BLaER1 treated with 17β-estradiol and CSF1 and Interleukin-3, amounts not matched to agents 10 nM and 100 nM (cell line): Measurements from ENCODE around the gene SLC19A2.
A peak's percentile ranks its signal among the peaks of the same experiment; 100 is the strongest.

Source experiments
- H3K27ac ChIP-seq, 11 experiments: shearing (Covaris generic); formaldehyde crosslinking; 2 replicates each; pipeline ENCODE4 v1.8.1; 2022
- H3K27me3 ChIP-seq, 11 experiments: shearing (Covaris generic); formaldehyde crosslinking; 2 replicates each; pipeline ENCODE4 v1.8.1; 2022
- H3K36me3 ChIP-seq, 11 experiments: shearing (Covaris generic); formaldehyde crosslinking; 2 replicates each; pipeline ENCODE4 v1.8.1; 2022
- H3K4me1 ChIP-seq, 10 experiments: shearing (Covaris generic); formaldehyde crosslinking; 2 replicates each; pipeline ENCODE4 v1.8.1; 2022
- H3K4me2 ChIP-seq, 11 experiments: shearing (Covaris generic); formaldehyde crosslinking; 2 replicates each; pipeline ENCODE4 v1.8.1; 2022
- H3K4me3 ChIP-seq, 10 experiments: shearing (Covaris generic); formaldehyde crosslinking; 2 replicates each; pipeline ENCODE4 v1.8.1; 2022
- H3K9ac ChIP-seq, 11 experiments: shearing (Covaris generic); formaldehyde crosslinking; 2 replicates each; pipeline ENCODE4 v1.8.1; 2022
- H3K9me3 ChIP-seq, 11 experiments: shearing (Covaris generic); formaldehyde crosslinking; replicated peaks in 1 of 11; 2 replicates each; pipeline ENCODE4 v1.8.1; 2022
- H4K20me1 ChIP-seq, 11 experiments: shearing (Covaris generic); formaldehyde crosslinking; 2 replicates each; pipeline ENCODE4 v1.8.1; 2022
- Cebpa-rat ChIP-seq, 11 experiments: shearing (Covaris generic); IDR thresholded peaks; 2 replicates each; pipeline ENCODE4 v1.8.1; 2022

The SLC19A2 gene

DNA sequence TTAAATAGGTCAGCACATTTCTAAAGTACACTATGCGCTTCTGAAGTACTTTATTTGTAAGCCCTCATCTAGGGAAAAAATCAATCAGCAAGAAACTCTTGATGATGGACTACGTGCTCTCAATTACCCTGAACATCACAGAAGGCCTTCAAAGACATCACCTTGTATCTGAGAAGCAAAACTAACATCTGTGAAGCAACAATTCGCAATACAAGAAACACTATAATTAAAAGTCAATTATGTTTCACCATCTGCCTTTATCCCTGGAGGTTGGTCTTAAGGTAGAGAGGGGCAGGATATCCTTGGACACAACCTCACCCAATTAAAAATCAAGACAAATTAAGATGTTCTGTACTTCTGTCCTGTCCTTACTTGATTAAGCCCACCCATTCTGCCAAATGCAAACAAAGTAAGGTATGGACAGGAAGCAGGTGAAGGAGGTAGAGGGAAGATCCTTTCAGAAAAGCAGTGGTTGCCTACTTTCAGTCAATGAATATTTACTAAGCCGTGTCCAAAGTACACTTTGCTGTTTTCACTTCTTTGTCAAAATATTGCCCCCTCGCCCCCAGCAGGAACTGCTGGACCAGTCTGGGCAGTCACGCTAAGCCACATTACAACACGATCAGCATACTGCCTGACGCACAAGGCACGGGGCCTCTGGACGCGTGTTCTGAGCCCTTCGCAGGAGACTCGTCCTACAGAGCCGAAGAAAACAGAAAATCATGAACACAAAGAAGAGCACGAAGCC, 887 bp downstream of the SLC19A2 start:
- H3K36me3 ChIP-seq = no peaks in the 10 kb centered on the region
- peak overlapping the region; percentile 79 to 97 (median 89) for H3K4me2 ChIP-seq
- H4K20me1 ChIP-seq = peaks cover 0 to 16% (median 0%) of the 10 kb centered on the region in 11 experiments; a peak in 4 of 22 replicates
- peaks cover 28 to 41% (median 31%) of the 10 kb centered on the region in 10 experiments for H3K4me1 ChIP-seq
- H3K9ac ChIP-seq = peak overlapping the region; percentile 78 to 93 (median 87)
- no peaks in the 10 kb centered on the region for H3K27me3 ChIP-seq
- H3K27ac ChIP-seq = peak overlapping the region; percentile 72 to 90 (median 81)
- TF ChIP-seq Cebpa-rat (IDR thresholded peaks at IDR 0.05) = no peak
- peak overlapping the region; percentile 74 to 91 (median 80) for H3K4me3 ChIP-seq
- no peaks in the 10 kb centered on the region for H3K9me3 ChIP-seq

DNA sequence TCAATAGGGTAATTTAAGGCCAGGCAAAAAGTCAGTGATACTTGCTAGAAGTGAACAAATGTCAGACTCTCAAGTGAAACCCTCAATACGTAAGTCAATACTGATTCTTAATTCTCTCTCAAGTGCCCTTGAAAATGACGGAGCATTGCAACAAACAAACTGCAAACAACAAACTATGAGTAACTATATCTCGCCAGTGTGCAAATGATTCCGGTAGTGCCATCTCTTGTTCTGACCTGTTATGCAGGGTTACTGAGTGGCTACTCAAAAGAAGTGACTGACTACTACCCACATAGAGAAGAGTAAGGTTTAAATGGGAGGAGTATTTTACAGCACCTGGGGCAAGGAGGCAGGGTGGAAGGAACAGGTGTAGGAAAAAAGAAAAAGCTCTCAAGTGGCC, 1.6 kb downstream of the SLC19A2 start:
- Histone ChIP-seq H3K4me2 (peak overlapping the region; percentile 79 to 97 (median 89)), H3K9me3 (no peaks in the 10 kb centered on the region), H3K4me3 (peak overlapping the region in 8 of 10 experiments; percentile 74 to 91 (median 82); a peak in 11 of 20 replicates), H4K20me1 (peaks cover 0 to 16% (median 0%) of the 10 kb centered on the region in 11 experiments; a peak in 4 of 22 replicates), H3K27ac (no peak overlapping the region), H3K36me3 (no peaks in the 10 kb centered on the region), H3K4me1 (peaks cover 28 to 41% (median 31%) of the 10 kb centered on the region in 10 experiments), H3K9ac (peak overlapping the region in 1 of 11 experiments; percentile 92; a peak in 1 of 22 replicates), H3K27me3 (no peaks in the 10 kb centered on the region)
- TF ChIP-seq Cebpa-rat (IDR thresholded peaks at IDR 0.05) = no peak

- H3K4me3 ChIP-seq = peak overlapping the region in 1 of 10 experiments; percentile 84; a peak in 1 of 20 replicates
These were observed 2.2 kb downstream of the SLC19A2 start for GRCh38 chr1:169483500-169483966.

DNA sequence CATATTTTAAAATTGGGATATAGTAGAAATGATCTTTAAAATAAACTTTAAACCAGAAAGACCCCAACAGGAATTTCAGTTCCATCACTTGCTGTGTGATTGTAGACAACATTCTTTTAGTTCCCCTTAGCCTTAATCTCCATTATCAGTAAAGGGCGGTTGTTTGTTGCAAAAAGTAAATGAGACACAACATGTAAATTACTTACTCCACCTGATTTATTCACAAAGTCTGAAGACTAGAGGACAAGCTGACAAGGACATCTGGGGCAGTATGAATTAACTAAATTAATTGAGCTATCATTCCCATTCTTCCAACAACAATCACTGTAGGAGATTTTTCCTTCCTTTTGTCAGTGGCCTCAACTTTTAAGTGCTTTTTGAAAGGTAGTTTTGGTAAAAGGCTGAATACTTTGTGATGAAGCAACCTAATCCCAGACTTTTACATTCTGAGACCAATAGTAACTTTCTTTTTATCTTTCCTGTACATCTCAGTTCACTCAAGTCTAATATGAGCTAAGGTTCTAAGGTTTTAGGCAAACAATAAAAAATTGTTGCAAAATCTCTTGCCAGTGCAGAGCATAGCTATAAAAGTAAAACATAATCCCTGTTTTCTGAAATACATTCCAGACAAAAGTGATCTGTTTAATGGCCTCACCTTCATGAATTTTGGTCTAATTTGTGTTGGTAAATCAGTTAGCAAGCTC, 6.2 kb downstream of the SLC19A2 start:
- Histone ChIP-seq H4K20me1 (peaks cover 0 to 14% (median 0%) of the 10 kb centered on the region in 11 experiments; a peak in 4 of 22 replicates), H3K4me1 (peaks cover 10 to 19% (median 13%) of the 10 kb centered on the region in 10 experiments; a peak in 19 of 20 replicates), H3K9ac (no peak overlapping the region), H3K27ac (no peak overlapping the region), H3K9me3 (no peaks in the 10 kb centered on the region), H3K27me3 (no peaks in the 10 kb centered on the region), H3K4me2 (no peak overlapping the region), H3K4me3 (no peak overlapping the region), H3K36me3 (peaks cover 8 to 24% (median 22%) of the 10 kb centered on the region in 11 experiments; a peak in 21 of 22 replicates)
- no peak for TF ChIP-seq Cebpa-rat (IDR thresholded peaks at IDR 0.05)

More at GRCh38 chr1:169483500-169483966, 2.2 kb downstream of the SLC19A2 start:
- H3K36me3 ChIP-seq = no peaks in the 10 kb centered on the region
- no peak for TF ChIP-seq Cebpa-rat (IDR thresholded peaks at IDR 0.05)
- peaks cover 0 to 16% (median 0%) of the 10 kb centered on the region in 11 experiments; a peak in 4 of 22 replicates for H4K20me1 ChIP-seq
- no peak overlapping the region for H3K9ac ChIP-seq
- no peak overlapping the region for H3K27ac ChIP-seq
- peaks cover 28 to 41% (median 31%) of the 10 kb centered on the region in 10 experiments for H3K4me1 ChIP-seq
- peak overlapping the region; percentile 79 to 97 (median 89); a peak in 21 of 22 replicates for H3K4me2 ChIP-seq
- H3K27me3 ChIP-seq = no peaks in the 10 kb centered on the region
- H3K9me3 ChIP-seq = no peaks in the 10 kb centered on the region

- Histone ChIP-seq H3K4me1 (peaks cover 0 to 6% (median under 1%) of the 10 kb centered on the region in 10 experiments; a peak in 9 of 20 replicates), H3K4me3 (no peak overlapping the region), H3K27me3 (no peaks in the 10 kb centered on the region), H3K36me3 (peaks cover 8 to 24% (median 22%) of the 10 kb centered on the region in 11 experiments; a peak in 21 of 22 replicates), H4K20me1 (peaks cover 0 to 4% (median 0%) of the 10 kb centered on the region in 11 experiments; a peak in 4 of 22 replicates), H3K27ac (no peak overlapping the region), H3K4me2 (no peak overlapping the region), H3K9ac (no peak overlapping the region), H3K9me3 (no peaks in the 10 kb centered on the region)
- TF ChIP-seq Cebpa-rat (IDR thresholded peaks at IDR 0.05) = no peak
These were observed 7.6 kb downstream of the SLC19A2 start for GRCh38 chr1:169478094-169478672.

- Histone ChIP-seq H3K4me1 (peaks cover 0 to 9% (median 0%) of the 10 kb centered on the region in 10 experiments; a peak in 5 of 20 replicates), H3K4me2 (no peak overlapping the region), H3K9me3 (no peaks in the 10 kb centered on the region), H3K36me3 (peaks cover 8 to 25% (median 22%) of the 10 kb centered on the region in 11 experiments; a peak in 21 of 22 replicates), H3K4me3 (no peak overlapping the region), H3K9ac (no peak overlapping the region), H4K20me1 (peaks cover 0 to 4% (median 0%) of the 10 kb centered on the region in 11 experiments; a peak in 4 of 22 replicates), H3K27ac (no peak overlapping the region), H3K27me3 (no peaks in the 10 kb centered on the region)
- no peak for TF ChIP-seq Cebpa-rat (IDR thresholded peaks at IDR 0.05)
These were observed 9.8 kb downstream of the SLC19A2 start for GRCh38 chr1:169475806-169476387.

GRCh38 chr1:169474302-169474995, 11.3 kb downstream of the SLC19A2 start:
- no peak overlapping the region for H3K4me3 ChIP-seq
- H3K36me3 ChIP-seq = peaks cover 12 to 25% (median 22%) of the 10 kb centered on the region in 11 experiments; a peak in 21 of 22 replicates
- peaks cover 0 to 9% (median 0%) of the 10 kb centered on the region in 10 experiments; a peak in 5 of 20 replicates for H3K4me1 ChIP-seq
- no peak overlapping the region for H3K9ac ChIP-seq
- no peaks in the 10 kb centered on the region for H3K9me3 ChIP-seq
- H4K20me1 ChIP-seq = peaks cover 0 to 3% (median 0%) of the 10 kb centered on the region in 11 experiments; a peak in 3 of 22 replicates
- H3K27me3 ChIP-seq = no peaks in the 10 kb centered on the region
- H3K4me2 ChIP-seq = no peak overlapping the region
- no peak for TF ChIP-seq Cebpa-rat (IDR thresholded peaks at IDR 0.05)
- H3K27ac ChIP-seq = no peak overlapping the region

- H3K27me3 ChIP-seq = no peaks in the 10 kb centered on the region
- no peak for TF ChIP-seq Cebpa-rat (IDR thresholded peaks at IDR 0.05)
- H3K9me3 ChIP-seq = no peaks in the 10 kb centered on the region
- H3K4me3 ChIP-seq = no peak overlapping the region; a peak in 1 of 20 replicates
- H3K4me1 ChIP-seq = peaks cover 0 to 9% (median 0%) of the 10 kb centered on the region in 10 experiments; a peak in 5 of 20 replicates
- H3K4me2 ChIP-seq = peak overlapping the region in 4 of 11 experiments; percentile 14 to 67 (median 42); a peak in 3 of 22 replicates
- no peak overlapping the region for H3K9ac ChIP-seq
- no peak overlapping the region for H3K27ac ChIP-seq
- H3K36me3 ChIP-seq = peaks cover 12 to 32% (median 22%) of the 10 kb centered on the region in 11 experiments; a peak in 21 of 22 replicates
- H4K20me1 ChIP-seq = no peaks in the 10 kb centered on the region; a peak in 2 of 22 replicates
These were observed 12.4 kb downstream of the SLC19A2 start for GRCh38 chr1:169473347-169473746.
